Activated T-cell treated with anti-CD3 and anti-CD28 coated beads for 4 hours (primary cell): ENCODE results near the gene CSE1L.
"Not testable (repeated sequence)": the region's sequence is repeated elsewhere in the genome, so short reads cannot be mapped to it uniquely, and the experiment has no call there.

Source experiments
- DNase-seq: peaks from one replicate; pipeline ENCODE4 v3.0.0-alpha.2; 2020

The CSE1L gene

GRCh38 chr20:49063279-49063678, 17.2 kb downstream of the CSE1L start:
- no peak for DNase-seq

GRCh38 chr20:49074521-49074920, 28.4 kb downstream of the CSE1L start:
- DNase-seq, result no peak

- no peak for DNase-seq
These were observed 32.2 kb downstream of the CSE1L start for GRCh38 chr20:49078310-49078709.

- not testable (repeated sequence) for DNase-seq
These were observed 36.2 kb downstream of the CSE1L start for GRCh38 chr20:49082295-49082694.

GRCh38 chr20:49091104-49091503, 45.0 kb downstream of the CSE1L start:
- no peak for DNase-seq

- no peak for DNase-seq
These were observed 45.6 kb downstream of the CSE1L start for GRCh38 chr20:49091762-49092161.

GRCh38 chr20:49096203-49096730, 50.2 kb downstream of the CSE1L start:
- DNase-seq, result no peak

GRCh38 chr20:49097159-49097558, 51.0 kb downstream of the CSE1L start:
- no peak for DNase-seq

- DNase-seq, result no peak
These were observed 52.0 kb downstream of the CSE1L start for GRCh38 chr20:49098136-49098535.

- no peak for DNase-seq
These were observed 52.9 kb downstream of the CSE1L start for GRCh38 chr20:49099011-49099410.

- not testable (repeated sequence) for DNase-seq
These were observed 54.2 kb downstream of the CSE1L start for GRCh38 chr20:49100292-49100691.

GRCh38 chr20:49100972-49101371, 54.9 kb downstream of the CSE1L start:
- DNase-seq, result no peak

- no peak for DNase-seq
These were observed 56.9 kb downstream of the CSE1L start for GRCh38 chr20:49103019-49103418.

- DNase-seq, result no peak
These were observed 57.7 kb downstream of the CSE1L start for GRCh38 chr20:49103647-49104364.

- no peak for DNase-seq
These were observed 58.2 kb downstream of the CSE1L start for GRCh38 chr20:49104365-49104648.

- not testable (repeated sequence) for DNase-seq
These were observed 59.0 kb downstream of the CSE1L start for GRCh38 chr20:49104979-49105547.

GRCh38 chr20:49106328-49106727, 60.2 kb downstream of the CSE1L start:
- no peak for DNase-seq

GRCh38 chr20:49110767-49111694, 64.9 kb downstream of the CSE1L start:
- no peak for DNase-seq

GRCh38 chr20:49112596-49113274, 66.6 kb downstream of the CSE1L start:
- no peak for DNase-seq

GRCh38 chr20:49115564-49115963, 69.5 kb downstream of the CSE1L start:
- no peak for DNase-seq

GRCh38 chr20:49118307-49118706, 72.2 kb downstream of the CSE1L start:
- DNase-seq, result no peak

- no peak for DNase-seq
These were observed 73.9 kb downstream of the CSE1L start for GRCh38 chr20:49119988-49120387.

- no peak for DNase-seq
These were observed 76.8 kb downstream of the CSE1L start for GRCh38 chr20:49122920-49123319.
